Loucy (cell line): ENCODE measurements around the gene SNTA1.

Experiments used
- H2AFZ ChIP-seq: fragments of 200-600 bp; sonication (generic); 2 replicates; pipeline ENCODE4 v1.6.0; 2016; ENCODE audit warnings: antibody characterized with exemption, mild to moderate bottlenecking, low read length, moderate library complexity
- H3F3A ChIP-seq: fragments of 200-600 bp; 2 replicates; pipeline ENCODE4 v1.6.0; 2016; ENCODE audit warnings: antibody characterized with exemption, low read depth, mild to moderate bottlenecking
- H3K27me3 ChIP-seq: fragments of 200-600 bp; sonication (generic); 2 replicates; pipeline ENCODE4 v1.6.1; 2014; ENCODE audit warnings: low read length, mild to moderate bottlenecking; ENCODE audit not compliant: insufficient read depth, poor library complexity, severe bottlenecking
- H3K36me3 ChIP-seq: fragments of 200-600 bp; sonication (generic); 2 replicates; pipeline ENCODE4 v1.6.1; 2016; ENCODE audit warnings: low read length; ENCODE audit not compliant: insufficient read depth
- H3K4me1 ChIP-seq: fragments of 200-600 bp; sonication (generic); 2 replicates; pipeline ENCODE4 v1.5.1; 2014; ENCODE audit warnings: low read length, mild to moderate bottlenecking; ENCODE audit not compliant: insufficient read depth, poor library complexity, severe bottlenecking
- H3K4me2 ChIP-seq: fragments of 200-600 bp; sonication (generic); 2 replicates; pipeline ENCODE4 v1.6.0; 2014; ENCODE audit warnings: antibody characterized with exemption, low read length, low read depth, mild to moderate bottlenecking; ENCODE audit not compliant: poor library complexity, severe bottlenecking
- H3K4me3 ChIP-seq: fragments of 200-600 bp; sonication (generic); 2 replicates; pipeline ENCODE4 v1.5.1; 2014; ENCODE audit warnings: low read length, mild to moderate bottlenecking, mixed read lengths; ENCODE audit not compliant: poor library complexity, severe bottlenecking
- H3K79me2 ChIP-seq: fragments of 200-600 bp; sonication (generic); 2 replicates; pipeline ENCODE4 v1.6.1; 2014; ENCODE audit warnings: low read length; ENCODE audit not compliant: insufficient read depth
- H3K9ac ChIP-seq: fragments of 200-600 bp; sonication (generic); 2 replicates; pipeline ENCODE4 v1.6.0; 2014; ENCODE audit warnings: mild to moderate bottlenecking, low read depth, low read length, moderate library complexity; ENCODE audit not compliant: poor library complexity, severe bottlenecking
- H3K9me2 ChIP-seq: fragments of 200-600 bp; sonication (generic); replicated peaks from 2 replicates; pipeline ENCODE4 v1.6.1; 2016; ENCODE audit warnings: low read depth, low read length, mixed read lengths
- H3K9me3 ChIP-seq: fragments of 200-600 bp; sonication (generic); 2 replicates; pipeline ENCODE4 v1.6.1; 2014; ENCODE audit warnings: mild to moderate bottlenecking, antibody characterized with exemption, low read length, low read depth; ENCODE audit not compliant: insufficient read depth
- H4K20me1 ChIP-seq: fragments of 200-600 bp; sonication (generic); 2 replicates; pipeline ENCODE4 v1.6.0; 2014; ENCODE audit warnings: antibody characterized with exemption, low read length, mild to moderate bottlenecking; ENCODE audit not compliant: insufficient read depth, poor library complexity, severe bottlenecking
- EZH2phosphoT487 ChIP-seq: fragments of 200-600 bp; IDR thresholded peaks from 2 replicates; pipeline ENCODE4 v1.6.1; 2018; ENCODE audit warnings: antibody characterized with exemption, mild to moderate bottlenecking, moderate library complexity, borderline replicate concordance
- TF ChIP-seq, protein P1 (sequence below): fragments of 200-600 bp; sonication (generic); conservative IDR thresholded peaks from 2 replicates; pipeline ENCODE4 v1.5.1; 2014; ENCODE audit warnings: mild to moderate bottlenecking, antibody characterized with exemption, low read length

SNTA1 gene

DNA sequence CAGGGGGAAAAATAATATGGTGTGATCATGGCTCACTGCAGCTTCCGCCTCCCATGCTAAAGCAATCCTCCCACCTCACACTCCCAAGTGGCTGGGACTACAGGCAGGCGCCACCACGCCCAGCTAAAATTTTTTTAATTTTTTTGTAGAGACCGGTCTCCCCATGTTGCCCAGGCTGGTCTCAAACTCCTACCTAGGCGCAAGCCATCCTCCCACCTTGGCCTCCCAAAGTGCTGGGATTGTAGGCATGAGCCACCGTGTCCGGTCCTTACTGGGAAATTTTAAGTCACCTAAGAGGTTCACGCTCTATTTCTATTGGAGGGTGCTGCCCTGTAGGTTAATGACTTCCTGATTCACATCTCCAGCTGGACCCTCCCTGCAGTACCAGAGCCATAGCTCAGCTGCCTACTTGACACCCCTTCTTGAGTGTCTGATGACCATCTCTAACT lies 41.6 kb downstream of the SNTA1 start:
- Histone ChIP-seq H3K4me1 (peaks cover 31% of the 10 kb centered on the region), H3K79me2 (peaks cover 47% of the 10 kb centered on the region), H2AFZ (peak overlapping the region; percentile 93), H3K4me3 (peak overlapping the region; percentile 98), H3K9ac (peak overlapping the region; percentile 81), H3K4me2 (peak overlapping the region; percentile 89), H3K27me3 (no peaks in the 10 kb centered on the region), H3K9me2 (no peaks in the 10 kb centered on the region), H4K20me1 (peaks cover 7% of the 10 kb centered on the region), H3F3A (no peaks in the 10 kb centered on the region), H3K9me3 (no peaks in the 10 kb centered on the region), H3K36me3 (no peaks in the 10 kb centered on the region)
- no peak for TF ChIP-seq EZH2phosphoT487
- TF ChIP-seq, protein P1, sequence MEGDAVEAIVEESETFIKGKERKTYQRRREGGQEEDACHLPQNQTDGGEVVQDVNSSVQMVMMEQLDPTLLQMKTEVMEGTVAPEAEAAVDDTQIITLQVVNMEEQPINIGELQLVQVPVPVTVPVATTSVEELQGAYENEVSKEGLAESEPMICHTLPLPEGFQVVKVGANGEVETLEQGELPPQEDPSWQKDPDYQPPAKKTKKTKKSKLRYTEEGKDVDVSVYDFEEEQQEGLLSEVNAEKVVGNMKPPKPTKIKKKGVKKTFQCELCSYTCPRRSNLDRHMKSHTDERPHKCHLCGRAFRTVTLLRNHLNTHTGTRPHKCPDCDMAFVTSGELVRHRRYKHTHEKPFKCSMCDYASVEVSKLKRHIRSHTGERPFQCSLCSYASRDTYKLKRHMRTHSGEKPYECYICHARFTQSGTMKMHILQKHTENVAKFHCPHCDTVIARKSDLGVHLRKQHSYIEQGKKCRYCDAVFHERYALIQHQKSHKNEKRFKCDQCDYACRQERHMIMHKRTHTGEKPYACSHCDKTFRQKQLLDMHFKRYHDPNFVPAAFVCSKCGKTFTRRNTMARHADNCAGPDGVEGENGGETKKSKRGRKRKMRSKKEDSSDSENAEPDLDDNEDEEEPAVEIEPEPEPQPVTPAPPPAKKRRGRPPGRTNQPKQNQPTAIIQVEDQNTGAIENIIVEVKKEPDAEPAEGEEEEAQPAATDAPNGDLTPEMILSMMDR: no peak

DNA sequence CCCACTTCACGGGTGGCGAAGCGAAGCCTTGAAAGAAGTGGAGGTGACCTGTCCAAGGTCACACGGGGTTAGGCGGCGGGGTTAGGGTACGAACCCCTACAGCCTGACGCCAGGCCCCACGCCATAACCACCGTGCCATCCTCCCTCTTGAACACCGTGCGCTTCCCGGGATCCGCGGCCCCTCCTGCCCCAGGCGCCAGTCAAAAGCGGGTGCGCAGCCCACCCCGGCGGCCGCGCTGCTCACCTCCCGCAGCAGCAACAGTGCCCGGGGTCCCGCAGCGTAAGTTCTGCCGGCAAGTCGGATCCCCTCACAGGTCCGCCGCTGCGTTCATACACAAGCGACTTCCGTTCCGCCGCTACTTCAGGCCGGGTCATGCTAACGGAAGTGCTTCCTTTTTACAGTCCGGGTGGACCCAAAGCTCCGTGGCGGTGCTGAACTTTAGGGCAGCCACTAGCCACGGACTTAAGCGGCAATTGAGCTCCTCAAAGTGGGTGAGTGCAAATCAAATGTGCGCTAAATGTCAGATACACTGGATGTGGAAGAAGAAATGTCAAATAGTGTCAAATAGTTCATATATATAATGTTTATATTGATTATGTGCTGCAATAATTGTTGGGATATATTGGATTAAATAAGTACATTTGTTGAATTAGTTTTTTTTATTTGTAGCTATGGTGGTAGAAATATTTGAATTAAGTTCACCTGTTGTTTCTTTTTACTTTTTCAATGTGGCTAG lies 42.2 kb downstream of the SNTA1 start, which contains the start of gene CDK5RAP1:
Gene CDK5RAP1, minus strand, starts transcription at position 336 of the 737 bp plus-strand sequence. CDS start 4,455 bp downstream, outside the sequence.
- TF ChIP-seq, protein P1: no peak
- TF ChIP-seq EZH2phosphoT487: no peak
- peak within 1 kb of the TSS; percentile 98 for H3K4me3 ChIP-seq
- no peaks in the 10 kb centered on the region for H3K9me3 ChIP-seq
- H4K20me1 ChIP-seq: peaks cover 9% of the 10 kb centered on the region
- peaks cover 33% of the 10 kb centered on the region for H3K4me1 ChIP-seq
- no peaks in the 10 kb centered on the region for H3F3A ChIP-seq
- no peaks in the 10 kb centered on the region for H3K36me3 ChIP-seq
- no peaks in the 10 kb centered on the region for H3K9me2 ChIP-seq
- peak within 1 kb of the TSS; percentile 81 for H3K9ac ChIP-seq
- H2AFZ ChIP-seq: peak within 1 kb of the TSS; percentile 93
- H3K79me2 ChIP-seq: peaks cover 53% of the 10 kb centered on the region
- H3K4me2 ChIP-seq: peak within 1 kb of the TSS; percentile 89
- no peaks in the 10 kb centered on the region for H3K27me3 ChIP-seq

DNA sequence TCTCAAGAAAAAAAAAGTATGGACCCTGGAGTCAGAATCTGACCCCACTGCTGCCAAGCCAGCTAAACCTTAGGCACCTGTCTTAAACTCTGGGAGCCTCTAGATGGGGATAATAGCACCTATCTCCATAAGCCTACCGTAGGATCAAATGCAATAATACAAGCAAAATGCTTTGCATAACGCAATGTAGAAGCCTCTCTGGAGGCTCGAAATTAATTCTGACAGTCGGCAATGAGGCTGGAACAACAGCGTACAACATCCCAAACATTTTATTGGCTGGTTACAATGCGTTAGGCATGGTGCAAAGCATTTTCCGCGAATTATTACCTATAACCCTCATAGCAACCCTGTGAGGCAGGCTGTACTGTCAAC lies 42.8 kb downstream of the SNTA1 start:
- H3K27me3 ChIP-seq: no peaks in the 10 kb centered on the region
- peaks cover 9% of the 10 kb centered on the region for H4K20me1 ChIP-seq
- no peaks in the 10 kb centered on the region for H3K9me2 ChIP-seq
- H3K9me3 ChIP-seq: no peaks in the 10 kb centered on the region
- H3K9ac ChIP-seq: peak overlapping the region; percentile 81
- H3K79me2 ChIP-seq: peaks cover 55% of the 10 kb centered on the region
- TF ChIP-seq, protein P1: peak; percentile 38
- TF ChIP-seq EZH2phosphoT487: no peak
- H3K4me1 ChIP-seq: peaks cover 33% of the 10 kb centered on the region
- H3F3A ChIP-seq: no peaks in the 10 kb centered on the region
- H2AFZ ChIP-seq: peak overlapping the region; percentile 93
- H3K36me3 ChIP-seq: no peaks in the 10 kb centered on the region
- H3K4me2 ChIP-seq: peak overlapping the region; percentile 89
- H3K4me3 ChIP-seq: peak overlapping the region; percentile 98
